ENCODE data around the gene EP400.

EP400 gene

DNA sequence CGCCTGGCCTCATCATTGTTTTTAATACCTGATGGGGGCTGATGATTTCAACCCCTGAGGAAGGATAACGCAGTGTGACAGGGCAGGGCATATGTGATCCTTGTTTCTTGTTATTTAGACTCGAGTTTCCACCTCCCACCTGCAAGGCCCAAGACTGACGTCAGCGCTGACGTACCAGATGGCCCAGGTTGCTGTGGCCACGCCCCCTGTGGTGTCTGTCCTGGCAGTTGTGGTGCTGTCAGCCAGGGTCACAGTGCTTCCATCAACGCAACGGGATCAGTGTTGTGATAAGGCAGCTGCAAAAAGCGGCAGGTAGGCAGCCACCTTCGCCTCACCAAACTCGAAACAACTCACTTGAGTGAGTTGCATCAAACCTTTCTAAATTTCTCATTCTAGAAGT is 176.0 kb downstream of the EP400 start:
- DNase-seq = no peak

DNA sequence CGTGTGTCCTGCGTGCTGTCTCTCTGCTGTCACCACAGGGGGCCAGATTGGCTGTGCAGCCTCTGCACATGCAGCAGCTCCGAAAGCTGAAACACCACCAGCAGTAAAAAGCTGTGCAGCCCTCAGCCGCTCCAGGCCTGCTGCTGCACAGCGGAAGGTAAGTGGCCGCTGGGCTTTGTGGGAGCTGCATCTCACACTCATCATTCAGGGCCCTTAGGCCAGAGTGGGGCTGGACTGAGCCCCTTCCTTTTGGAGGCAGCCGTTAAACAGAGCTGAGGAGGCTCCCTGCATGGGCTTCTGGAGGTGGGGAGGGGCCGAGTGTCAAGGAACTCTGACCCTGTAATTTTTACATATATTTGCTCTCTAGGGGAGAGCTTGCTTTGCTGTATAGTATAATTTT is 177.3 kb downstream of the EP400 start:
- DNase-seq = no peak

DNA sequence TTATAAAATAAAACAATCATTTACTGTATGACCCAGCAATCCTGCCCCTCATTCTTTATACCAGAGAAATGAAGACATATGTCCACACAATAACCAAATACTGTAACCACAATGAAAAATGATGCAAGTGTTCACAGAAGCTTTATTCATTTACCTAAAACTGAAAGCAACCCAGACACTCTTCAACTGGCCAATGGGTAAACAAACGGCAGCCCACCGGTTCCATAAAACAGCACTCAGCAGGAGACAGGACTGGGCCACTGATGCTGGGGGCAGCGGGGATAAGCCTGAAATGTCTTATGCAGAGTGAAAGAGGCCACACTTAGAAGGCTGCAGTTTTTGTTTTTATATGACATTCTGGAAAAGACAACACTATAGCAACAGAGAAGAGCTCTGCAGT is 179.3 kb downstream of the EP400 start:
- no peak for DNase-seq

DNA sequence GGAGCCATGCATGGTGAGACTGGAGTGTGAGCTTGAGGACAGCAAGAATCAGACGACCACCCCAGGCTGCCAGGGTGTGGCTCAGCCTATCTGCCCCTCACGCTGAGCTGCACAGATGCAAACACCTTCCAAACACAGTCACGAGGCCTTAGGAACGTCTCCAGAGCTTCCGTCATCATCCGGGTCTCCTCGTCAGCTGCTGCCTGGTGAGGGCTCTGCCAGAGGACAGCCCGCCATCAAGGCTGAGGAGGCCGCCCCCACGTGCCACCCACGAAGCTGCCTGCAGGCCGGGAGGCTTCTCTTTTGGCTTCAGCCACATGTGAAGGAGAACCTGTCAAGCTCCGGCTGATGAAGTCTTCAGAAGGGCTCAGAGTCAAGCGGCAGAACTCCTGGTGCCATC is 180.9 kb downstream of the EP400 start:
- DNase-seq = no peak
